ENCODE data around the gene POU2F3.

The POU2F3 gene

DNA sequence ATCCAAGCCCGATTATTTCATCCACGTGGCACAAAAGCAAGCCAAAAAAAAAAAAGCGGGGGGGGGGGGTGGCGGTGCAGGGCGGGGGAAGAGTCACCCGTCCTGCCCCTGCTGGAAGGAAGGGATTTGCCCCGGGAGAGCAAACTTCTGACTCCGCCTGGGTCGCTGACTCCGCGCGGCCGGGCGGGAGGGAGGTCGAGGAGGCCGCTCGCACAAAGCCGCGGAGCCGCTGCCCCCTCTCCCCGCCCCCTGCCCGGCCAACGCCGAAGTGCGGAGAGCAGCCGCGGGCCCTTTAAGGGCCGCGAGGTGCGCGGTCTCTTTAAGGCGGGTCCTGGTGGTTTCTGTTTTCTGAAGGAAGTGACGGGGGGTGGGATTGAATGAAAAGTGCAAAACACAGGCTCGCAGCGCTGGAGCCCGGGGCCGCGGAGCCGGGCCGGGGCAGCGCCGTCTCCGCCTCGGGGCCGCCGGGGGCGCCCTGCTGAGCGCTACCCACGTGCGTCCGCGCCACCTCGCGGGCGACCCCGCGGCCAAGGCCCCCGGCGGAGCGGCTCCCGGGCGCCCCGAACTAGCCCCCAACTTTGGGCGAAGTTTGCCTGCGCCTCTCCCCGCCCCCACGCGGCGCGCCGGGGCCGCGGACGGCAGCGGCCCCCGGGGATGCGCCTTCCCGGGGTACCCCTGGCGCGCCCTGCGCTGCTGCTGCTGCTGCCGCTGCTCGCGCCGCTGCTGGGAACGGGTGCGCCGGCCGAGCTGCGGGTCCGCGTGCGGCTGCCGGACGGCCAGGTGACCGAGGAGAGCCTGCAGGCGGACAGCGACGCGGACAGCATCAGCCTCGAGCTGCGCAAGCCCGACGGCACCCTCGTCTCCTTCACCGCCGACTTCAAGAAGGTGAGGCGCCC is 29.1 kb upstream of the POU2F3 start, which contains the start of gene OAF:
Gene OAF (plus strand): TSS at position 407 of the 896 bp plus-strand sequence. CDS start 248 bp downstream, at position 655.
- peak; percentile 90 for DNase-seq (ENCODE audit: low spot score)

DNA sequence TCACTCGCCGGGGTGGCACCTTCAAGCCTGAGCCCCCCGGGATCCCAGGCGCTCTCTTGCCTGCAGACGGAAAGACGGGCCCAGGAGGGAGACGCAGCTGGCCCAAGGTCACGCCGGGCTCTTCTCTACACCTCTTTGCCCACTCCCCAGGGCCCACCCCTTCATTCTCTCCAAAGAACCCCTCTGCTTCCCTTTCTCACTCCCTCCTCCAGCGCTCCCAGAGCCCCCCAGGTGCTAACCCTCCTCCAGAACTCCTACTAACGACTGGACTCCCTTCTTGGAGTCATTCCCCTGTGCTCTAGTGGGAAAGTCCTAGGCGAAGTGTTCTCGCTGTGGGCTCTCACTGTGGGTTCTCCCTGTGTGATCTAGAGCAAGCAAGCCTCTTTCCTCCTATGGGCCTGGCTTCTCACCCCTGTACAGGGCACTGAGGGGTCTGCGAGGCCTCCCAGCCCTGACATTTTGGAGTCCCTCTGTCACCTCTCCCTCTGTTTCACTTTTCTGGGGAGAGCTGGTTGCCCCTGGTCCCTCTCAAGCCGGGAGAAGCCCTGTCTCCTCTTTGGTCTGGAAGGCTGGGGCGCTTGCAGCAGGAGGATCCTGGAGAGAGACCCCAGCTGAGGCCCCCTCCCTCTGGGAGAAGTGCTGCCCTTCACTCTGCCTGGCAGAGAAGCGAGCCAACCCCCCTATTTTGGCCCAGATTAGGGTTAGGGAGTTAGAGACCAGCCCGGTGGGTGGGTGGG is 28.2 kb upstream of the POU2F3 start:
- DNase-seq (ENCODE audit: low spot score) = no peak

DNA sequence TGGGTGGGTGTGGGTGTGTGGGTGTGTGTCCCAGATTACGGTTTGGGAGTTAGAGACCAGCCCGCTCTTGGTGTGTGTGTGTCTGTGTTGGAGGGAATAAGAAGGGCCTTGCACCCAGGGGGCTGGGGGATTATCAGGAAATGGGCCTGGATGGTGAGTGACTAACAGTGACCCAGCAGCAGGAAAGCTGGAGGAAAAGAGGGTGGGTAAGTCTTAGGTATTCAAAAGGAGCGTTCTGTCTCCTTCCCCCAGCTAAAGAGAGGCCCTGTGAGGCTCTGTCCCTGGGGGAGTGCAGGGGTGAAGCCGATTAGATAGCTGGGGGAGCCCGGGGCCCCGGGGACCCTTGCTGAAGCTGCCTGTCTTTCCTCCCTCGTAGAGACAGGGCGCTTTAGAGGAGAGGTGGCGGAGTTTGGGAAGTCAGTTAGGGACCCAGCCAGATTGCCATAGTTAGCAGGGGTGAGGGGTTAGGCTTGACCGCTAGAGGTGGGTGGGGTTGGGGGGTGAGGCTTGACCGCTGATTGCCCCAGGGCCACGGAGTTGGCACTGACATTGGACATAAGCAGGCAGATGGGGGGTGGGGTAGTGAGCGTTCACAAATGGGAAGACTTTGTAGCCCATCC is 27.6 kb upstream of the POU2F3 start:
- no peak for DNase-seq (ENCODE audit: low spot score)

DNA sequence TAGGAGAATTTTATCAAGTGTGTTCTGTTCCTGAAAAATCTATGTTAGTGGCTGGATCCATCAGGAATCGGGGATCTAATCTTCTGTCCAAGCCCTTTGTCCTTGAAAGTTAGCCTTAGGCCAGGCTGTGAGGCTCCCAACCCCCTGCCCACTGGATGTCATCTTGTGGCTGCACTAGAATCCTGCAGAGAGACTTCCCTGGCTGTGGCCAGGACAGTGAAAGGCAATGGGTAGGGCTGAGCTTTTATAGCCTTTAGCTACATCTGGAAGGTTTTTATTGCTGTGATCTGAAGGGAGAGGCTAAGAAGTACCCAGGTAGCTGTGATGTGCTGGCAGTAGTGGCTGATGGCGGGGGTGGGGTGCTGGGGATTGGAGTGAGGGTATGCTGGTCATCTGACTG is 27.0 kb upstream of the POU2F3 start:
- DNase-seq (ENCODE audit: low spot score) = no peak

DNA sequence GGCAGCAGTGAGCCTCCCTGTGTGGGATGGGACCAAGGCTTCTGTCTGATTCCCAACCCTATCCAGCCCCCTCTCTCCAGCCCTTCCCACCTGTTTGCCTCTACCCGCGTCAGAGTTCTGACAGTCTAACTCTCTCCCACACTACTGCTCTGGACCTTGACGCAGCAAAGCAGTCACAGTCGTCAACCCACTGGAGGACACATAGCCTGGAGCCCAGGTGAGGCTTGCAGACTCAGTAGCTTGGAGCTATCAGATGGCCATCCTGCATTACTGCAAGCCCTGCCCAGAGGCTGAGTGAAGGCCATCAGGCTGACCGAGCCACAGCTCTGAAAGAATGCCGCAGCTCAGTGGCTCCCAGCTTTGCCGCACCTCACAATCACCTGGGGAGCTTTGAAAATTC is 25.4 kb upstream of the POU2F3 start:
- no peak for DNase-seq (ENCODE audit: low spot score)

DNA sequence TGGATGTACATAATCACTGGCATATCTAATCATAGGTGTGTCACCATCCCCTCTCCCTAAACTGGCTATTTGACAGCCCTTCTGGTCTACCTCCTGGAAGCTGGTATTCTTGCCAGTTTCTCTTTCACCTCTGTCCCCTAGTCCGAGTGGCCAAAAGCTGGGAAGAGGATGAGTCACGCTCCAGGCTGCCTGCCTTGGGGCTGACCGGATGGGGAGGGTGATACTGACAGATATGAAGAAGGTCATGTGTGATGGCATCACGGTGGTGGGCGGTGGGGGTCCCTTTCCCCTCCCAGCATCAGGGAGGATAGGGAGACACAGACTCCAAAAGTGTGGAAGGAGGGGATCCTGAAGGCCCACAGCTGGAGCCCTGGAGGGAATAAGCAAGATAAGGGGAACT is 24.3 kb upstream of the POU2F3 start:
- DNase-seq (ENCODE audit: low spot score) = no peak

DNA sequence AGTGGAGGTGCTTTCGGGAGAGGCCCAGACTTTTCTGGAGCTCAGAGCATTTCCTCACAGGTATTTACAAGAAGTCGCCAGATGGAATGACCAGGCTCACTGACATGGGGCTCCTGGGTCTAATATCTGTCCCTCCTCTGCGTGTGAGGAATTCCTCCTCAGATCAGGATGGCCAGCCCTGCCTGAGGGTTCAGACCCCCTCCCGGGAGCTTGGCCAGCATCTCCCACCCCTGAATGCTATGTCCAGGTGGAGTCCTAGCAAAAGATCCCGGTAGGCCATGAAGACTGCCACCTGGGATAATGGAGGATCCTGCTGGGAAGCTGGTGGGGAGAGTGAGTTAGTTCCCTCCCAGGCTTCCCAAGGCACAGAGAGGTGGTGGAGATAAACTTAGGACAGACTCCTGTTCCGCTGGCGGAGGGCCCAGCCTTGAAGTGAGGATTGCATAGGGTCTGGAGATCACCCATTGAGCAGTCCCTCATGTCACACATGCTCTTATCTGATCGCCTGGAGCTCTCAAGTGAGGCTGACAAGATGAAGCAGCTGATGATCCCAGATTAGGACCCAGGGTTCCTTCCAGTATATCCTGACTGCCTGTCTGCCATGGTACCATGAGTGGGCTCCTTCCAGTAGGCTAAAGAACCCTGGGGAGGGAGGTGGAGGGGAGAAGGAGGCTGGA is 23.4 kb upstream of the POU2F3 start:
- no peak for DNase-seq (ENCODE audit: low spot score)

DNA sequence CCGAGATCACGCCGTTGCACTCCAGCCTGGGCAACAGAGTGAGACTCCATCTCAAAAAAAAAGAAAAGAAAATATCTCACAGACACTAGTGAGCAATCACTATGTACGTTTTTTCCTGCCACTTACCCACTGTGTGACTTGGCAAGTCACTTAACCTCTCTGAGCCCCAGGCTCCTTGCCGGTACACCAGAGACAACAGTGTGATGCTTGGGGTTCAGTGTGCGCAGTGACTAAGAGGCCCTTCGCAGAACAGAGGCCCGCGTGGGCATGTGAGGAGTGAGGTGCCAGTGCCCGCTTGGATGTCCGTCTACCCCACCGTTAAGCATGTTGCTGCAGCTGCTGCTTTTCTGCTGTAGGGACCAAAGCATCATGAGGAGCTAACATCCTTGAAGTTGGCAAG is 22.4 kb upstream of the POU2F3 start:
- DNase-seq (ENCODE audit: low spot score) = no peak

DNA sequence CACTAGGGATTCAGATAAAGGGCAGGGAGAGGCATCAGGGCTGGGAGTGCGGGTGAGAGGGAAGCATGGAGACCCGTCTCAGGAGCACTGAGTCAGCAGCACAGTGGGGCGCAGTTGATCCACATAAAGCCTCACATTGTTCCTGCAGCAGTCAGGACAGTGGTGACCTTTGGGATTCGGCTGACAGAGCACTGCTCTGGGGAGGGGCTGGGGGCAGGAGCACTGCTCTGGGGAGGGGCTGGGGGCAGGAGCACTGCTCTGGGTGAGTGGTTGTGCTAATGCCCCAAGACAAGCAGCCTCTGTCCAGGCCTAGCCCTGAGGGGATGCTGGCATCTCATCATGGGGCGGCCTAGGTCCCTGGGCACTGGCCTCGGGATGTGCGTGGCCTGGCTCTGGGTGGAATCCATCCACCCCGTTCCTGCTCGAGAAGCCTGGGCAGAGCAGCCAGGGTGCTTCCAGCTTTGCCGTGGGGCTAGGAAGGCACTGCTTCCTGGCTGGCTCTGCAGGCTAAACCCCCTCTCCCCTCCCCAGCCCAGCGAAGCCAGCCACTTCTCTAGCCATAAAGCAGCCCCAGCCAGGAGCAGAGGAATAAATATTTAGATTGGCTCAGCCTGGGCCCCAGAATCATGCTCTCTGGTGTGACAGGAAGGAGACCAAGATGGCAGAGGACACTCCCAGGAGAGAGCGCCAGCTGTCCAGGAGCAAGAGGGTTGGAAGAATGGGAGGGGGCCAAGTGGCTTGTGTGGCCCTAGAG is 21.8 kb upstream of the POU2F3 start:
- DNase-seq (ENCODE audit: low spot score) = no peak

DNA sequence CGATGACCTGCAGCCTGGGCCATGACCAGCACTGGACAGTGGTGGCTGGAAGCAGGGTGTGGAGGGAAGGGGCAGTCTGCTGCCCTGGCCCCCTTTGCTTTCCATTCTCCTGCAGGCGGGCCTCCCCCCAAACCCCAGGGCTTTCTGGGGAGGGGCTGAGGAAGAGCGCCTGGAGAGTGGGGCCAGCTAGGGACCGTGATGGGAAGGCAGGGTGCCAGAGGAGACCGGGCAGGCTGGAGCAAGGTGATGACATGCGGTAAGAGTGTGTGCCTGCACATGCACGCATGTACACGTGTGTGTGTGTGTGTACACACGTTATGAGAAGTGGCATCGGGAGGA is 21.3 kb upstream of the POU2F3 start:
- no peak for DNase-seq (ENCODE audit: low spot score)

DNA sequence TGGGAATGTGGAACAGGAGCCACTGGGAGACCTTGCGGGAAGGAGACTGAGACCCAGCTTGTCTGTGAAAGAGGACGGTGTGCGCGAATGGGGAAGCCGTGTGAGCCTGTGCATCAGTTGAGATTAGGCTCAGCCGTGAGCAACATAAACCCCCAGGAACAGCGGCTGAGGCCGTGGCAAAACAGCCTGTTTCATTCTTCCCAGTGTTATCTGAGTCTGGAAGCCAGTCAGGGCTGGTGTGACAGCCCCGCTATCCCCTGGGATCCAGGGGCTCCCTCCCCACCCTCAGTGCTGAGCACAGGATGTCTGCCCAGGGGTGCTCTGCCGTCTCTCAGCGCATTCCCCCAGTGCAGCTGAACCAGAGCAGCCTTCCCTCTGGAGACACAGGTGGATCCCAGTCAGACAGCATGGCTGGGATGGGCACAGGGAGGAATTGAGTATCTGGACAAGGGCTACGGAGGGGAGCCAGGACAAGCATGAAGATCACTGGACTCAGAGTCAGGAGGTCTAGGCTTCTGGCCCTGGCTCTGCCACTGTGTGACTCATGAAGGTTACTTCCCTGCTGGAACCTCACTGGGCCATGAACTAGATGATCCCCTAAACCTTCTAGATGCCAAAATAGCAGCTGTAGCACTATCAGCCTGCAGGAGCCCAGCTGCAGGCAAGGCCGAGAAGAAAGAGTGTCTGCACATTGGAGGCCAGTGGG is 20.6 kb upstream of the POU2F3 start:
- DNase-seq (ENCODE audit: low spot score) = no peak

DNA sequence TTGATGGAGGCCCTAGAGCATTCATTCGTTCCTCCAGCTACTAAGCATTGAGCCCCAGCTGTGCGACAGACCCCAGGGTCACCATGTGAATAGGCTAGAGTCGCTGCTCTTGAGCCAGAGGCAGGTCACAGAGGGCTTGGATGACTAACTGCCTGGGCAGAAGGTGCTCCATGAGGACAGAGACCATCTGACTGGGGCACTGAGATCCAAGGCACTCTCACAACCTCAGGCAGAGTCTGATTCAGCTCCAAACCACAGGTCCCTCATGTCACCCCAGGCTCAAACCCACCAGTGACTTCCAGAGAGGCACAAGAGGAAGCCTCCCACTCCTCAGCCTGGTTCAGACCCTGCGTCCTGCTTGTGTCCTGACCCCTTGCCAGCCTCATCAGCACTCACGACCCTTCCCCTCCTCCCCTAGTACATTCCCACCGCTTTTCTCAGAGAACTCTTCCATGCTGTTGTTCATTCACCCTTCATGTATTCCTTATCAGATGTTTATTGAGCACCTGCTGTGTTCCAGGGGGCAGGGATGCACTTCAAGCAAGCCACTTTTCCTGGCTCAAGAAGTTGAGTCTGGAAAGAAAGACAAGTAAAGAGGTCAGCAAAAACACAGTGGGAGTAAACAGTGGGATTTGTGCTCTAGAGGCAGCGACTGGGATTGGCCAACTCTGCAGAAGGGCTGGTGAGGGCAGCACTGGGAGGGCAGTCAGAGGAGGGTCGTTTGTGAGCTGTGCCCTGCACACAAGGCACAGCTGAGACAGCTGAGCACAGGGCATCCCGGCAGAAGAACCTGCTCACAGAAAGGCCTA is 19.8 kb upstream of the POU2F3 start:
- DNase-seq (ENCODE audit: low spot score) = no peak

DNA sequence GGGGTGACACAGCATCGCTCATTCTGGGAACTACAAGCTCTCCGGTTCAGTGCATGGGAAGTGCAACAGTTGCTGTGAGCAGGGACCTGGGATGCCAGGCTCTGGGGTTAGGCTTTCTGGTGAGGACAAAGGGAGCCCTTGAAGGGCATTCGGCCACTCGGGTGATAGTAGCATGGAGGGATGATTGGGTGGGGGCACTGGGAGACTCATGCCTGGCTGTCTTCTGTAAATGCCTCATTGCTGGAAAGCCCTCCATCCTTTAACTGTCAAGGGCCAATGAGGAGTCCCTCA is 19.2 kb upstream of the POU2F3 start:
- DNase-seq (ENCODE audit: low spot score) = no peak

DNA sequence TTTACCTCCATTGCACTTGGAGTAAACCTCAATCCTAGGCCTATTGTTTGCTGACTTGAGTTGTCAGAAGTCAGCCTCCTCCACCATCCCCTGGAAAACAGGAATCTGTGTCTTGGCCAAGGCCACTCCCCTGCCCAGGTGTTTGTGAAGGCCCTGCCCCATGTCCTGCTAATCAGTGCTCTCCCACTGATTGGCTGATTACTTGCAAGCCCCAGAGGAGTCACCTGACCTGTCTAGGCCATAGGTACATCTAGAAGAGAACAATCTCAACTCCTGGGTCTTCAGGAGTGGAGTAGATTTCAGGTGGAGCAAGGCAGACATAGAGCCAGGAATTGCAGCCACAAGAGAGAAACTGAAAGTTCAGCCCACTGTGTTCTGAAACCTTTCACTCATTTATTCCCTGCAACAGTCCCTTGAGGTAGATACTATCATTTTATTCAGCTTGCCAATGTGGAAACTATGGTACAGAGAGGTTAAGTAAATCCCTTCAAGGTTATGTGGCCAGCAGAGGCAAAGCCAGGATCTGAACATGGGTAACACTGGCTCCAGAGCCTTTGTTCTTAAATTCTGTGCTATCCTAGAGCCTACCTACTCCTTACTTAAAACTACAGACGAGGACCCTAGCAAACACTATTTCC is 18.7 kb upstream of the POU2F3 start:
- DNase-seq (ENCODE audit: low spot score) = no peak

DNA sequence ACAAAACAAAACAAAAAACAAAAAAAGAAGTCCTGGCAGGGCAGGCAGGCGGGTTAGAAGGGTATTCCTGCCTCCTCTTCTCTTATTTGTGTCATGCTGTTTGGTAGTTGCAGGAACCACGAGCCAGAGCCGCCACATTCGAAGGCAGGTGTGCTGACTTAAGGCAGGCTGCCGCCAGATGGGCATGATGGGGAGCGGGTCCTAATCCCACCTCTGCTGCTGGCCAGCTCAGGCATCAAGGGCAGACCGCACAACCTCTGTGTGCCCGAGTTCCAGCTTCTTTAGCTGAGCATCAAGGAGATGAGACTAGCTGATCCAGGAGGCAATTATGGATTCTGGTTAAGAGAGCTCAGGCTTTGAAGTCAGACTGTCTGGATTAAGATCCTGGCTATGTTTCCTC is 17.0 kb upstream of the POU2F3 start:
- DNase-seq (ENCODE audit: low spot score) = no peak

DNA sequence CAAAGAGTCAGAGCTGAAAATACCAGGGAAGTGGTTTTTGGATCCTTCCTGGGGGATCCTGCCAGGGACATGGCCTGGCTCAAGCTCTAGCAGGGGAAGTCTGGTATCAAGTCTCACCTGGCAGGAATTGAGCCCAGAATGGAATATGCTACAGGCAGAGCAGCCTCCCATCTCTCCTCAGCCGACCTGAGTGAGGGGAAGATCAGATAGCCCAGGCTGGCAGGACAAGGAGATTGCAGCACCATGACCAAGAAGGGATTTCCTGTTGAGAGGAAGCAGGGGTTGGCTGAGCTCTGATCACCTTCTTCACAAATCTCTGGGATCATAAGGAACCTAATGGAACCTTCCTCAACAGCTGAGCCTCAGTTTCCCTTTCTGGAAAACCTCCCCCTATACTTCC is 16.1 kb upstream of the POU2F3 start:
- DNase-seq (ENCODE audit: low spot score) = no peak

DNA sequence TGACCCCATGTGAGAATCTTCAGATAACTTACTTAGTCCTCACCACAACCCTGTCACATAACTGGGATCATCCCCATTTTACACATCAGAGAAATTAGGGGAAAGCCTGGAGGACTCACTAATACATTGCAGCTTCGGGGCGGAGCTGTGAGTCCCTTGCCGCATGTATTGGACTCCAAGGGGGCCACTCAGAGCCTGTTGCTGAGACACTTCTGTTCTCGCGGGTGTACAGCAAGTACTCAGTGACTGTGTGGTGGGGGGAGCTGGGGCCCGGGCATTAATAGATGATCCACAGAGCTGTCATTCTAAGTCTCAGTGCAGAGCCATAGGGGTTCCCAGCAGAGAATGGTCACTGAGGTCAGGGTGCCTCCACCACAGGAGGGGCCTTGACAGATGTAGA is 15.6 kb upstream of the POU2F3 start:
- no peak for DNase-seq (ENCODE audit: low spot score)

DNA sequence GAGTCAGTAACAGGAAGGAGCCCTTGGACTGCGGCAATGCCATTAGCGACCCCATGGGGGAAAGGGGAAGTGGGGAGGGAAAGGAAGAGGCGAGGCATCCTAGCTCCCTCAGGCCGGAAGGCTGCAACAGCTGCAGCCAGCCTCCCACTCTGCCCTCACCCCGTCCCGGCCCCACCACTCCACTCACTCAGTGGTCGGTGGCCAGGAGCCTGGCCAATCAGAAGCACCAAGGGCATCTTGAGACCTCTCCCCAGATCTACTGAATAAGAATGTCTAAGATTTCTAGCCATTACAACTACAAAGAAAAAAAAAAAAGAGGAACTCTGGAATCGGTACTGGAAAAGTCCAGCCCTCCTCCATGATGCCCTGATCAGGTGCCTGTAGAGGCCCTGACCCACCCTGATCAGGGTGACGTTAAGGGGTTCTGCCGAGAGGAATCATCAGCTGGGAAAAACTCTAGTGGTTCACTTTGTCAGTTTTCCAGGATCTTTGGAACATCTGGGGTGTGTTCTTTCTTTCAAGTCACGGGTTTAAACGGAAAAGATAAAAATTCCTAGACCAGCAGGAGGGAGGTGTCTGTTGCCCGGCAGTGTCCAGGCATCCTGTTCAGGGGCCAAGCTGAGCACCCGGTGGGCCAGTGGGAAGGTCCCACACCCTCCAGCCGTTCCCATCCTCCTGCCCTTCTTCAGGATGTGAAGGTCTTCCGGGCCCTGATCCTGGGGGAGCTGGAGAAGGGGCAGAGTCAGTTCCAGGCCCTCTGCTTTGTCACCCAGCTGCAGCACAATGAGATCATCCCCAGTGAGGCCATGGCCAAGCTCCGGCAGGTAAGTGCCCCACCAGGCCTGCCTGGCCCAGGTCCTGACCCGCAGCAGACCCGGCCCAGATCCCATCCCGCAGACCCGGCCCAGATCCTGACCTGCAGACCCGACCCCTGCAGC is 14.7 kb upstream of the POU2F3 start:
- no peak for DNase-seq (ENCODE audit: low spot score)

DNA sequence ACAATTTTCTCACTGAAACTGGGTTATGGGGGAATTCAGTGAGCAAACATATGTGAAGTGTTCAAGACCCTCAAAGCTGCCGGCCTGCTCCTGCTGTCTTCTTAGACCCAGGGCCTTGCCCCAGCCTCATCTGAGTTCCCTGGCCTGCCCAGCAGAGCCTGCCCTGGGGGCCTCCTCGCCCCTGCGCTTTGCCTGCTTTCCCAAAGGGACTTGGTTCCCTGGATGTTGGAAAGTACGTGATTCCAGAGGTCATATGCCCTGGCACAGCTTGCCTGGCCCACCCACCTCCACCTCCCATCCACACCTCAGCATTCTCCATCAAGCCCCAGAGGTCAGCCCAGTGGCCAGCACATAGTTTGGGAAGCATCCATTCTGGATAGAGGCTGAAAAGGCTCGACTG is 13.7 kb upstream of the POU2F3 start:
- DNase-seq (ENCODE audit: low spot score) = no peak

Data from left forelimb (tissue), 1 donor.